Measurements from ENCODE around the gene TAS2R39.

DNA sequence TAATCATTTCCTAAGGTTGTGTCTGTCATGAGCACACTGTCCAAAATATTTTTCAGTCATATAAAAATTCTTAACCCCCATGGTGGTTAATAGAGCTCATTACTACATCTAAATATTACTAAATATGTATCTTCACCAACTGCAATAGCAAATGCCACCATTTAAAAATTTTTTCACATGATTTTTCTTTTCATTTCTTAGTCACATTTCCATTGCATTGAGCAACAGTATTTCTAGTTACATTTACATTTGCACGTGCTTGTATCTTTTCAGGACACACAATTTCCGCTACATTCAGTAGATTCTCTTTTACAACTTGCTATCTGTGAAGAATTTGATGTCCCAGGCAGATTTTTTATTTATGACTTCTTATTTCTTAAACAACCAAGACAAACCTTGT lies 33.5 kb downstream of the TAS2R39 start:
- TF ChIP-seq EZH2phosphoT487 (IDR thresholded peaks at IDR 0.05; ENCODE audit: insufficient read depth, low read depth) (no peak), EZH2 (IDR thresholded peaks at IDR 0.05; ENCODE audit: insufficient read depth, poor library complexity, severe bottlenecking) (no peak)

Measured in GM23248 (cell line).